Renal pelvis (tissue), 4 donors: ENCODE results near the gene STRN4. TPM values are rescaled to one million over a fixed set of nuclear protein-coding genes. Genes with fewer than 3 reads are reported as not detected.
"Not testable (repeated sequence)": the region's sequence is repeated elsewhere in the genome, so short reads cannot be mapped to it uniquely, and the experiment has no call there.

ENCODE experiments used
- DNase-seq: peaks from one replicate; pipeline ENCODE4 v3.0.0-alpha.2; 2013
- polyA plus RNA-seq, 3 donors: library from polyadenylated mRNA; unstranded; fragments of 120-200 nt; gene quantifications; one replicate each; pipeline ENCODE4 v1.2.1, GENCODE V29; 2013; ENCODE audit not compliant: insufficient read length in 3 of 3

STRN4 gene
- polyA plus RNA-seq, 3 donors: 92.2 to 105 (median 92.8) TPM

- DNase-seq: peak; percentile 91
These were observed 29.1 kb downstream of the STRN4 start, which contains the start of gene PRKD2 for GRCh38 chr19:46717034-46717715. PRKD2 (minus strand) TSS chr19:46717114; CDS start chr19:46716370, 744 bp downstream.

- DNase-seq: no peak
These were observed 29.6 kb downstream of the STRN4 start for GRCh38 chr19:46716672-46717033.

- DNase-seq: no peak
These were observed 30.1 kb downstream of the STRN4 start for GRCh38 chr19:46715975-46716671.

GRCh38 chr19:46715620-46715974 lies 30.7 kb downstream of the STRN4 start:
- no peak for DNase-seq

GRCh38 chr19:46714444-46715106 lies 31.7 kb downstream of the STRN4 start:
- no peak for DNase-seq

GRCh38 chr19:46713781-46714443 lies 32.3 kb downstream of the STRN4 start:
- DNase-seq: peak; percentile 89

- DNase-seq: not testable (repeated sequence)
These were observed 33.4 kb downstream of the STRN4 start for GRCh38 chr19:46712768-46713338.

- DNase-seq: no peak
These were observed 35.6 kb downstream of the STRN4 start for GRCh38 chr19:46710687-46711086.

- DNase-seq: no peak
These were observed 41.7 kb downstream of the STRN4 start for GRCh38 chr19:46704379-46705076.

- DNase-seq: no peak
These were observed 45.5 kb downstream of the STRN4 start for GRCh38 chr19:46700704-46701103.

GRCh38 chr19:46698395-46699321 lies 47.6 kb downstream of the STRN4 start:
- DNase-seq: no peak

- DNase-seq: peak; percentile 86
These were observed 48.9 kb downstream of the STRN4 start for GRCh38 chr19:46697204-46697960.

GRCh38 chr19:46696866-46697203 lies 49.4 kb downstream of the STRN4 start:
- DNase-seq: no peak

- no peak for DNase-seq
These were observed 50.2 kb downstream of the STRN4 start for GRCh38 chr19:46696052-46696451.

- DNase-seq: no peak
These were observed 52.5 kb downstream of the STRN4 start for GRCh38 chr19:46693760-46694159.

- DNase-seq: no peak
These were observed 53.1 kb downstream of the STRN4 start for GRCh38 chr19:46692918-46693722.

- no peak for DNase-seq
These were observed 54.3 kb downstream of the STRN4 start for GRCh38 chr19:46691948-46692347.

- DNase-seq: no peak
These were observed 55.1 kb downstream of the STRN4 start for GRCh38 chr19:46691104-46691503.

GRCh38 chr19:46689358-46689757 lies 56.9 kb downstream of the STRN4 start:
- DNase-seq: no peak
